Body of pancreas (tissue), 4 donors: Measurements from ENCODE around the gene ARHGEF7.

Source experiments
- CTCF ChIP-seq, 7 experiments: fragments of 450-650 bp in 4 of 7; fragments of 200-600 bp in 3 of 7; sonication (generic) in 3 of 7; IDR thresholded peaks; one replicate each; pipeline ENCODE4 v1.5.1; 2016 to 2019; ENCODE audit warnings: antibody characterized with exemption in 7 of 7
- POLR2A ChIP-seq, 3 donors: fragments of 450-650 bp; IDR thresholded peaks; one replicate each; pipeline ENCODE4 v1.6.1; 2016; ENCODE audit warnings: antibody characterized with exemption in 3 of 3, mild to moderate bottlenecking in 2 of 3

- TF ChIP-seq POLR2A (IDR thresholded peaks at IDR 0.05), result no peak
- no peak for TF ChIP-seq CTCF (IDR thresholded peaks at IDR 0.05)
Observed at GRCh38 chr13:111159362-111160320, 44.5 kb downstream of the ARHGEF7 start.
